GM12878 (cell line): Measurements from ENCODE around the gene ASB9. TPM values are rescaled to one million over a fixed set of nuclear protein-coding genes. Genes with fewer than 3 reads are reported as not detected.

Experiments used
- ATAC-seq: fragments of 200-7000 bp; cut with Tn5 transposase; 3 replicates; pipeline ENCODE4 v1.9.1; 2020; ENCODE audit warnings: mild to moderate bottlenecking, moderate library complexity
- BruUV-seq: library from RNA; stranded (reverse); fragments of 400-500 nt; replicated peaks from 2 replicates; lab custom pipeline; 2021; lab: Mats Ljungman, UMichigan
- CTCF ChIA-PET: fragments of 300-600 bp; sonication (Branson Sonifier 250); formaldehyde crosslinking; extraction: SDS; loops from one replicate; lab custom pipeline; 2021; ENCODE audit warnings: inconsistent platforms; lab: Yijun Ruan, JAX
- POLR2A ChIA-PET: fragments of 350-600 bp; formaldehyde crosslinking; extraction: SDS; loops from one replicate; lab custom pipeline; 2021; ENCODE audit warnings: inconsistent platforms; lab: Charles Lee
- RAD21 ChIA-PET: fragments of 300-600 bp; sonication (Branson Sonifier 250); formaldehyde crosslinking; loops from one replicate; lab custom pipeline; 2023; ENCODE audit warnings: antibody characterized with exemption; ENCODE audit not compliant: unreplicated experiment; lab: Charles Lee
- SMC1A ChIA-PET: fragments of 300-600 bp; sonication (Branson Sonifier 250); formaldehyde crosslinking; loops from one replicate; lab custom pipeline; 2023; ENCODE audit not compliant: unreplicated experiment, uncharacterized antibody; lab: Charles Lee
- DNase-seq: peaks from one replicate; pipeline ENCODE4 v3.0.0-alpha.2; 2011; ENCODE audit warnings: low read depth, low spot score
- FAIRE-seq: peaks from 3 replicates; lab custom pipeline; 2011; peaks lifted over from hg19 to GRCh38; lab: Jason Lieb, UNC
- H2AFZ ChIP-seq: 2 replicates; pipeline ENCODE4 v1.6.0; 2011; ENCODE audit warnings: low read depth, low read length, control low read depth; ENCODE audit not compliant: control insufficient read depth
- H3K27ac ChIP-seq: 2 replicates; pipeline ENCODE4 v1.5.1; 2011; ENCODE audit warnings: control low read depth; ENCODE audit not compliant: control insufficient read depth, insufficient read depth
- H3K27me3 ChIP-seq, 2 experiments: replicated peaks in 1 of 2; 2 replicates each; pipeline versions ENCODE4 v1.6.0 to v1.6.1; 2011; ENCODE audit warnings: low read length in 1 of 2; ENCODE audit not compliant: control insufficient read depth in 2 of 2, insufficient read depth in 2 of 2
- H3K36me3 ChIP-seq, 2 experiments: 2 replicates each; pipeline ENCODE4 v1.5.1; 2011; ENCODE audit warnings: low read length in 1 of 2; ENCODE audit not compliant: control insufficient read depth in 2 of 2, insufficient read depth in 2 of 2
- H3K4me1 ChIP-seq: 2 replicates; pipeline ENCODE4 v1.6.1; 2011; ENCODE audit warnings: mild to moderate bottlenecking, low read length, moderate library complexity, mixed read lengths; ENCODE audit not compliant: control insufficient read depth, insufficient read depth
- H3K4me2 ChIP-seq: 2 replicates; pipeline ENCODE4 v1.6.0; 2011; ENCODE audit warnings: control low read depth; ENCODE audit not compliant: control insufficient read depth, insufficient read depth
- H3K4me3 ChIP-seq: fragments of 200-600 bp; sonication (generic); 2 replicates; pipeline ENCODE4 v1.5.1; 2016
- H3K79me2 ChIP-seq: 2 replicates; pipeline ENCODE4 v1.6.0; 2011; ENCODE audit warnings: low read length; ENCODE audit not compliant: control insufficient read depth, insufficient read depth
- H3K9ac ChIP-seq: 2 replicates; pipeline ENCODE4 v1.8.0; 2011; ENCODE audit warnings: low read length, control low read depth, mixed read lengths; ENCODE audit not compliant: control insufficient read depth, insufficient read depth
- H3K9me3 ChIP-seq: replicated peaks from 3 replicates; pipeline ENCODE4 v1.5.1; 2011; ENCODE audit warnings: mild to moderate bottlenecking, low read length; ENCODE audit not compliant: control insufficient read depth, insufficient read depth
- H4K20me1 ChIP-seq: 2 replicates; pipeline ENCODE4 v1.6.0; 2011; ENCODE audit not compliant: control insufficient read depth, insufficient read depth
- ATF3 ChIP-seq: IDR thresholded peaks from 2 replicates; pipeline ENCODE4 v1.6.1; 2011; ENCODE audit warnings: low read depth, mild to moderate bottlenecking, low read length, moderate library complexity, borderline replicate concordance; ENCODE audit errors: extremely low read depth
- CBX3 ChIP-seq: fragments of 200-600 bp; sonication (generic); IDR thresholded peaks from 2 replicates; pipeline ENCODE4 v1.6.1; 2016; ENCODE audit warnings: low read depth, borderline replicate concordance
- HSF1 ChIP-seq: fragments of 150-350 bp; IDR thresholded peaks from 2 replicates; pipeline ENCODE4 v1.6.1; 2014; ENCODE audit warnings: mild to moderate bottlenecking, low read depth, low read length
- IKZF1 ChIP-seq: fragments of 450-650 bp; conservative IDR thresholded peaks from 2 replicates; pipeline ENCODE4 v1.6.1; 2017; ENCODE audit warnings: antibody characterized with exemption, mild to moderate bottlenecking
- NBN ChIP-seq: fragments of 450-650 bp; IDR thresholded peaks from 2 replicates; pipeline ENCODE4 v1.6.1; 2016
- RAD21 ChIP-seq: IDR thresholded peaks from 2 replicates; pipeline ENCODE4 v1.6.1; 2011; ENCODE audit warnings: mild to moderate bottlenecking, low read depth, low read length, moderate library complexity; ENCODE audit not compliant: insufficient read depth
- SRF ChIP-seq, 2 experiments: IDR thresholded peaks; 2 replicates each; pipeline ENCODE4 v1.6.1; 2011; ENCODE audit warnings: low read depth in 2 of 2, low read length in 2 of 2, mild to moderate bottlenecking in 1 of 2, moderate library complexity in 1 of 2
- ZZZ3 ChIP-seq: IDR thresholded peaks from 2 replicates; pipeline ENCODE4 v1.6.1; 2011; ENCODE audit warnings: low read depth; ENCODE audit not compliant: control insufficient read depth, insufficient read length
- WGBS: methylation state at CpG from one replicate; pipeline ENCODE4 v1.1.6; 2016; ENCODE audit warnings: low lambda C conversion rate; ENCODE audit not compliant: insufficient replicate concordance, insufficient coverage; ENCODE audit errors: missing lambda C conversion rate; 5-methylcytosine and 5-hydroxymethylcytosine counted together
- in situ Hi-C: fragments of 300-500 bp; cut with MboI; formaldehyde crosslinking; loops from 9 replicates; pipeline ENCODE4 v1.14.3; 2018; ENCODE audit warnings: mixed read lengths
- intact Hi-C: fragments of 100-400 bp; cut with micrococcal nuclease; formaldehyde crosslinking; loops from one replicate; pipeline ENCODE4 v1.14.2; 2022; ENCODE audit not compliant: unreplicated experiment
- polyA plus RNA-seq, 11 experiments: library from polyadenylated mRNA; depleted of rRNA in 4 of 11; unstranded in 6 of 11; stranded (reverse) in 5 of 11; fragments of >200 nt; fragmentation: Nextera tagmentation in 4 of 11; fragmentation: Illumina TruSeq in 1 of 11; extraction: Ambion mirVana in 4 of 11; extraction: Trizol in 1 of 11; gene quantifications; 1 replicate in 1 of 11; 2 replicates in 10 of 11; pipeline versions ENCODE4 v1.2.1 to v1.2.3, GENCODE V29; 2011 to 2016; ENCODE audit warnings: inconsistent platforms in 2 of 11, missing spikeins in 2 of 11, low read depth in 1 of 11
- total RNA-seq, 4 experiments: library from RNA; depleted of rRNA in 3 of 4; stranded (reverse); fragments of >200 nt in 3 of 4; fragmentation: Illumina TruSeq in 1 of 4; extraction: Trizol in 1 of 4; gene quantifications; 2 replicates each; pipeline versions ENCODE4 v1.2.1 to v1.2.3, GENCODE V29; 2013 to 2021

ASB9 gene
- total and polyA plus RNA-seq, 10 of the 15 experiments (the other 5 are each of a cell fraction or from before 2014, with no cell fraction given), result 0.31 to 3.5 (median 0.74) TPM

GRCh38 chrX:15319075-15319474 lies 49.2 kb upstream of the ASB9 start:
- in situ Hi-C loops (no loop called here), intact Hi-C loops (no loop called here)
- ChIA-PET SMC1A (interaction anchor here (0.6 kb wide), 1 partner anchor 11 kb away, joined by 3 read pairs; no protein-coding TSS in a partner anchor), RAD21 (no interaction called here), POLR2A (no interaction called here), CTCF (no interaction called here)
- Histone ChIP-seq H3K27me3 (no peaks in the 10 kb centered on the region), H3K9ac (no peak overlapping the region), H3K9me3 (no peaks in the 10 kb centered on the region), H3K36me3 (no peaks in the 10 kb centered on the region), H3K79me2 (no peaks in the 10 kb centered on the region), H3K27ac (no peak overlapping the region), H4K20me1 (no peaks in the 10 kb centered on the region), H2AFZ (no peak overlapping the region), H3K4me3 (no peak overlapping the region), H3K4me1 (no peaks in the 10 kb centered on the region), H3K4me2 (no peak overlapping the region)
- 67% methylated on average over 4 of the region's 4 CpGs for WGBS
- TF ChIP-seq RAD21 (no peak), SRF (IDR thresholded peaks at IDR 0.05; ENCODE audit: low read depth in 2 of 2, low read length in 2 of 2) (no peak), ZZZ3 (no peak), IKZF1 (no peak), ATF3 (no peak)
- FAIRE-seq (no peak), ATAC-seq (no peak), DNase-seq (no peak)
- no TSS peak for BruUV-seq

GRCh38 chrX:15315509-15315908 lies 45.6 kb upstream of the ASB9 start, which contains the start of gene ASB11:
Gene ASB11 (minus strand): TSS chrX:15315640. CDS start chrX:15315605, 35 bp downstream.
- Histone ChIP-seq H3K9ac (no peak within 1 kb of the TSS), H3K4me3 (no peak within 1 kb of the TSS), H3K36me3 (no peaks in the 10 kb centered on the region), H3K27me3 (no peaks in the 10 kb centered on the region), H3K27ac (no peak within 1 kb of the TSS), H2AFZ (no peak within 1 kb of the TSS), H3K4me1 (no peaks in the 10 kb centered on the region), H3K9me3 (no peaks in the 10 kb centered on the region), H3K4me2 (no peak within 1 kb of the TSS), H4K20me1 (no peaks in the 10 kb centered on the region), H3K79me2 (no peaks in the 10 kb centered on the region)
- ChIA-PET POLR2A (no interaction called here), RAD21 (no interaction called here), CTCF (interaction anchor here (1.2 kb wide), 1 partner anchor 31 kb away, joined by 3 read pairs; no protein-coding TSS in a partner anchor), SMC1A (no interaction called here)
- 42% methylated on average over 3 of the region's 3 CpGs for WGBS
- no peak for FAIRE-seq
- ATAC-seq, result no peak
- intact Hi-C loops, result no loop called here
- no TSS peak for BruUV-seq
- DNase-seq, result no peak
- in situ Hi-C loops, result no loop called here
- TF ChIP-seq NBN, result no peak
- TF ChIP-seq CBX3, result no peak
- TF ChIP-seq HSF1, result no peak
